D721Med (cell line): ENCODE data around the gene PABPN1L.
"Not testable (repeated sequence)": the region's sequence is repeated elsewhere in the genome, so short reads cannot be mapped to it uniquely, and the experiment has no call there.

Experiments used
- DNase-seq: peaks from one replicate; pipeline ENCODE4 v3.0.0; 2011; ENCODE audit warnings: low spot score; ENCODE audit not compliant: insufficient read length
- FAIRE-seq: peaks from 2 replicates; lab custom pipeline; 2011; peaks lifted over from hg19 to GRCh38; lab: Jason Lieb, UNC
- CTCF ChIP-seq: IDR thresholded peaks from 2 replicates; pipeline ENCODE4 v1.5.1; 2012; ENCODE audit warnings: mild to moderate bottlenecking, control low read depth; ENCODE audit not compliant: insufficient read depth; ENCODE audit errors: missing control alignments

The PABPN1L gene

GRCh38 chr16:88825146-88825545 is 41.3 kb downstream of the PABPN1L start:
- FAIRE-seq, result no peak
- no peak for DNase-seq
- no peak for TF ChIP-seq CTCF

GRCh38 chr16:88824256-88825077 is 42.0 kb downstream of the PABPN1L start:
- no peak for DNase-seq
- TF ChIP-seq CTCF, result no peak
- FAIRE-seq, result no peak

GRCh38 chr16:88823646-88824045 is 42.8 kb downstream of the PABPN1L start:
- not testable (repeated sequence) for FAIRE-seq, DNase-seq

GRCh38 chr16:88822281-88823040 is 44.0 kb downstream of the PABPN1L start:
- FAIRE-seq (no peak), DNase-seq (no peak)
- no peak for TF ChIP-seq CTCF

GRCh38 chr16:88821168-88821850 is 45.2 kb downstream of the PABPN1L start:
- FAIRE-seq, result no peak
- DNase-seq, result no peak
- TF ChIP-seq CTCF, result no peak

- no peak for FAIRE-seq
- TF ChIP-seq CTCF, result no peak
- DNase-seq, result no peak
Measured at GRCh38 chr16:88820385-88821025, 46.0 kb downstream of the PABPN1L start.

GRCh38 chr16:88819126-88819525 is 47.3 kb downstream of the PABPN1L start:
- DNase-seq (no peak), FAIRE-seq (no peak)
- TF ChIP-seq CTCF, result no peak
